Gastrocnemius medialis (tissue), 4 donors: Measurements from ENCODE around the gene HNF4A. TPM values are rescaled to one million over a fixed set of nuclear protein-coding genes. Genes with fewer than 3 reads are reported as not detected.

Source experiments
- ATAC-seq, 2 donors: fragments of 150-250 bp; one replicate each; pipeline ENCODE4 v1.9.1; 2016
- DNase-seq, 2 donors: peaks; one replicate each; pipeline ENCODE4 v3.0.0-alpha.2; 2019
- H3K27ac ChIP-seq, 4 donors: fragments of 200-600 bp; sonication (generic); 1 replicate in 1 of 4; 2 replicates in 3 of 4; pipeline ENCODE4 v1.5.1; 2016 to 2018; ENCODE audit warnings: mild to moderate bottlenecking in 2 of 4, moderate library complexity in 1 of 4
- H3K27me3 ChIP-seq, 3 donors: fragments of 200-600 bp; sonication (generic) in 2 of 3; 1 replicate in 1 of 3; 2 replicates in 2 of 3; pipeline versions ENCODE4 v1.5.1 to v1.6.0; 2016 to 2019; ENCODE audit warnings: mild to moderate bottlenecking in 1 of 3, moderate library complexity in 1 of 3
- H3K36me3 ChIP-seq, 2 donors: fragments of 200-600 bp; sonication (generic) in 1 of 2; one replicate each; pipeline ENCODE4 v1.5.1; 2017 to 2018
- H3K4me1 ChIP-seq, 2 donors: fragments of 200-600 bp; sonication (generic) in 1 of 2; one replicate each; pipeline ENCODE4 v1.5.1; 2016 to 2017; ENCODE audit warnings: mild to moderate bottlenecking in 2 of 2
- H3K4me3 ChIP-seq, 4 donors: fragments of 200-600 bp; sonication (generic) in 3 of 4; 1 replicate in 1 of 4; 2 replicates in 3 of 4; pipeline ENCODE4 v1.5.1; 2016 to 2019; ENCODE audit warnings: mild to moderate bottlenecking in 2 of 4
- H3K9me3 ChIP-seq, 3 donors: fragments of 200-600 bp; sonication (generic) in 2 of 3; 1 replicate in 1 of 3; 2 replicates in 2 of 3; pipeline ENCODE4 v1.5.1; 2016 to 2019
- POLR2A ChIP-seq, 2 donors: fragments of 450-650 bp; IDR thresholded peaks; one replicate each; pipeline ENCODE4 v1.6.1; 2017; ENCODE audit warnings: antibody characterized with exemption in 2 of 2, mild to moderate bottlenecking in 2 of 2, moderate library complexity in 2 of 2
- in situ Hi-C, 4 donors: fragments of 200-750 bp; cut with MboI; loops; one replicate each; pipeline versions ENCODE4 v1.15.0 to v1.8.0; 2017; ENCODE audit warnings: low sequenced_read_pairs in 4 of 4
- intact Hi-C: fragments of 100-400 bp; cut with DNase I; formaldehyde crosslinking; loops from one replicate; pipeline ENCODE4 v1.15.1; 2023; ENCODE audit warnings: low total_unique reads
- total RNA-seq, 4 donors: library from RNA; depleted of rRNA; stranded (reverse); fragments of >200 nt; gene quantifications; one replicate each; pipeline versions ENCODE4 v1.1.0 to v1.2.3, GENCODE V29; 2016
- TF ChIP-seq, protein P1 (sequence below), 5 experiments: fragments of 450-650 bp in 3 of 5; fragments of 200-600 bp in 2 of 5; sonication (generic) in 2 of 5; IDR thresholded peaks in 4 of 5; conservative IDR thresholded peaks in 1 of 5; 1 replicate in 4 of 5; 2 replicates in 1 of 5; pipeline ENCODE4 v1.5.1; 2016 to 2019; ENCODE audit warnings: antibody characterized with exemption in 5 of 5, mild to moderate bottlenecking in 3 of 5, moderate library complexity in 3 of 5

HNF4A gene
- total RNA-seq, 4 donors from 2014 or later: 0.29 to 0.83 (median 0.51) TPM; not detected in 1

DNA sequence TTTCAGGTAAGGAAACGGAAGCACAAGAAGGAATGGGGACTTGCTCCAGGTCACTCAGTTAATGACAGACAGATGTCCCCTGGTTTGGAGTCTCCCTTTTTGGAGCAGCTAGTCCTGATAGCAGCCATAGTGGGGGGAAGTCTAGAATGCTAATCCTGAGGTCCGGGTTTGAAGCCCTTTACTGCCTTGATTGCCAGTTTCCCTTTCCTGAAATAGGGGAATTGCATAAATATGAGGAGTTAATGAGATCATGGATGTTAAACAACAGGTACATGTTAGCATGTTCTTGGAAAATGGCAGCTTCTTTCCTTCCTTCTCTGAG, 119.8 kb downstream of the HNF4A start:
- no peak for TF ChIP-seq POLR2A (IDR thresholded peaks at IDR 0.05)
- TF ChIP-seq, protein P1, sequence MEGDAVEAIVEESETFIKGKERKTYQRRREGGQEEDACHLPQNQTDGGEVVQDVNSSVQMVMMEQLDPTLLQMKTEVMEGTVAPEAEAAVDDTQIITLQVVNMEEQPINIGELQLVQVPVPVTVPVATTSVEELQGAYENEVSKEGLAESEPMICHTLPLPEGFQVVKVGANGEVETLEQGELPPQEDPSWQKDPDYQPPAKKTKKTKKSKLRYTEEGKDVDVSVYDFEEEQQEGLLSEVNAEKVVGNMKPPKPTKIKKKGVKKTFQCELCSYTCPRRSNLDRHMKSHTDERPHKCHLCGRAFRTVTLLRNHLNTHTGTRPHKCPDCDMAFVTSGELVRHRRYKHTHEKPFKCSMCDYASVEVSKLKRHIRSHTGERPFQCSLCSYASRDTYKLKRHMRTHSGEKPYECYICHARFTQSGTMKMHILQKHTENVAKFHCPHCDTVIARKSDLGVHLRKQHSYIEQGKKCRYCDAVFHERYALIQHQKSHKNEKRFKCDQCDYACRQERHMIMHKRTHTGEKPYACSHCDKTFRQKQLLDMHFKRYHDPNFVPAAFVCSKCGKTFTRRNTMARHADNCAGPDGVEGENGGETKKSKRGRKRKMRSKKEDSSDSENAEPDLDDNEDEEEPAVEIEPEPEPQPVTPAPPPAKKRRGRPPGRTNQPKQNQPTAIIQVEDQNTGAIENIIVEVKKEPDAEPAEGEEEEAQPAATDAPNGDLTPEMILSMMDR (IDR thresholded peaks at IDR 0.05 in 4 of 5, conservative IDR thresholded peaks at IDR 0.05 in 1 of 5): no peak
- peaks cover 0 to 7% of the 10 kb centered on the region in 2 donors for H3K36me3 ChIP-seq
- in situ Hi-C loops (loop anchor here in 2 of 4 donors (10.0 kb wide), 2 partner anchors 129 to 261 kb away; partner anchors contain the start of gene OSER1 (in 1 of the 2)), intact Hi-C loops (loop anchor here (1.0 to 5.0 kb wide), 3 partner anchors 135 to 263 kb away; partner anchors contain the start of genes ADA and OSER1)
- DNase-seq: no peak
- H3K4me3 ChIP-seq: peak overlapping the region; percentile 66 to 97 (median 78)
- H3K4me1 ChIP-seq: peaks cover 12 to 15% of the 10 kb centered on the region in 2 donors
- peak in 1 of 2 donors; percentile 9 for ATAC-seq
- H3K9me3 ChIP-seq: no peaks in the 10 kb centered on the region
- H3K27me3 ChIP-seq: no peaks in the 10 kb centered on the region
- H3K27ac ChIP-seq: peak overlapping the region; percentile 88 to 99 (median 92)

DNA sequence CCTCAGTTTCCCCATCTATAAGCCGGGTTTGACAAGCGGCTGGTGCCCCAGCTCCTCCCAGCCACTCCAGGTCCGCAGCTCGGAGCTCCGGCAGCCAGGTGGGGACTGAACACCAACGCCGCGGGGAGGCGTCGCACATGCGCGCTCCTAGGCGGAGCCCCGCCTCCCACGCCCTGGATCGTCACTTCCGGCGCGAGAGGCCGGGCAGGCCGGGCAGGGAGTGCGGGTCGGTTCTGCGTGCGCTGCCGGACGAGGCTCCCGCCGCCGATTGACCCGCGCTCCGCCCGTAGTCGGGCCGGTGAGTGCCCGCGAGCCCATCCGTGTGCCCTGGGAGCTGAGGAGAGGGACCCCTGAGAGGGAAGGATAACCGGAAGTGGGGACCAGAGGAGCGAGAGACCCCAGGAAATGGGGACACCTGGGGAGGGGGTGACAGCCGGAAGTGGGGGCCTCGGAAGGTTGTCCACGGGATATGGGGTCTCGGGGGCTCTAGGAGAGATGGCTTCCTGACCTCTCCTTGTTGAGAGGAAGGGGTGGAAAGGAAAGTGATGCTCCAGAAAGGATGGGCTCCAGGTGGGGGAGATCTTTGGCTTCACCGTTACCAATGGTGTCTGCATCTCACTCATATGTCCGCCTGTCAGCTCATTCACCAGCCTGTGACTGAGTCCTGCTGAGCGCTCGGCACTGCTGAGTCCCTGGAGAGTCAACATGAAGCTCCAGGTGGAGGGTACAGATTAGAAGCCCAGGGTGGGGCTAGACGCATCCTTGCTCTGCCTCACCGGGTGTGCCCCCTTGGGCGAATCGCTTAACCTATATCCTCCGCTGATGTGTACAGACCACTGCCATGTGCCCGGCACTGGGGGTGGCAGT, 120.4 kb downstream of the HNF4A start, which contains the start of gene TTPAL:
TTPAL (plus strand) TSS at position 181 of the 867 bp plus-strand sequence. CDS start 4,126 bp downstream, outside the sequence.
- ATAC-seq (peak; percentile 85 to 87), DNase-seq (peak; percentile 77 to 88)
- H3K4me3 ChIP-seq: peak within 1 kb of the TSS; percentile 66 to 97 (median 78)
- peak; percentile 96 to 98 for TF ChIP-seq POLR2A (IDR thresholded peaks at IDR 0.05)
- TF ChIP-seq, protein P1 (IDR thresholded peaks at IDR 0.05 in 4 of 5, conservative IDR thresholded peaks at IDR 0.05 in 1 of 5): peak; percentile 31 to 63 (median 52)
- in situ Hi-C loops: loop anchor here in 2 of 4 donors (10.0 kb wide), 2 partner anchors 129 to 261 kb away; partner anchors contain the start of gene OSER1 (in 1 of the 2)
- H3K9me3 ChIP-seq: no peaks in the 10 kb centered on the region
- intact Hi-C loops: loop anchor here (1.0 to 5.0 kb wide), 4 partner anchors 46 to 264 kb away; partner anchors contain the start of genes ADA, OSER1 and SERINC3
- H3K36me3 ChIP-seq: peaks cover 0 to 13% of the 10 kb centered on the region in 2 donors
- peaks cover 12 to 15% of the 10 kb centered on the region in 2 donors for H3K4me1 ChIP-seq
- H3K27me3 ChIP-seq: no peaks in the 10 kb centered on the region
- peak within 1 kb of the TSS; percentile 88 to 99 (median 92) for H3K27ac ChIP-seq

DNA sequence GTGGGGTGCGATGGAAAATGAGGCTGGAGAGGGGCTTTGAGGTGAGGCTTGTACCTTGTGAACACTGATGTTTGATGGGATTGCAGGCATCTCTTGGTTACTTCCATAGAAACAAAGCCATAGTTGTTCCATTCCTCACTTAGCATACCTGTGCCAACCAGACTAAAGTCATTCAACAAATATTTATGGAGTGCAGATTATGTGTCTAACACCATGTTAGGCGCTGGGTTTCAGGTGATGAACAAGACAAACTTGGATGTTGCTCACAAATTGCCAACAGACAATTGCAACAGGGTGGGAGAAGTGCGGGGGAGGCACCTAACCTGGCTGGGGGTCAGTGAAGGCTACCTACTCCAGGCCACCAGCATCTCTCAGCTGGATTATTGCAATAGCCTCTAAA, 121.7 kb downstream of the HNF4A start:
- intact Hi-C loops (loop anchor here (5.0 kb wide), 1 partner anchor 265 kb away; the partner anchor contains the start of gene OSER1), in situ Hi-C loops (loop anchor here in 2 of 4 donors (10.0 kb wide), 2 partner anchors 128 to 262 kb away; partner anchors contain the start of gene OSER1 (in 1 of the 2))
- H3K4me1 ChIP-seq: peaks cover 15 to 19% of the 10 kb centered on the region in 2 donors
- peak overlapping the region in 1 of 4 donors; percentile 97 for H3K4me3 ChIP-seq
- H3K9me3 ChIP-seq: no peaks in the 10 kb centered on the region
- H3K36me3 ChIP-seq: peaks cover 0 to 20% of the 10 kb centered on the region in 2 donors
- DNase-seq (no peak), ATAC-seq (no peak)
- TF ChIP-seq, protein P1 (IDR thresholded peaks at IDR 0.05 in 4 of 5, conservative IDR thresholded peaks at IDR 0.05 in 1 of 5): no peak
- TF ChIP-seq POLR2A (IDR thresholded peaks at IDR 0.05): no peak
- H3K27ac ChIP-seq: peak overlapping the region; percentile 88 to 99 (median 92)
- H3K27me3 ChIP-seq: no peaks in the 10 kb centered on the region

DNA sequence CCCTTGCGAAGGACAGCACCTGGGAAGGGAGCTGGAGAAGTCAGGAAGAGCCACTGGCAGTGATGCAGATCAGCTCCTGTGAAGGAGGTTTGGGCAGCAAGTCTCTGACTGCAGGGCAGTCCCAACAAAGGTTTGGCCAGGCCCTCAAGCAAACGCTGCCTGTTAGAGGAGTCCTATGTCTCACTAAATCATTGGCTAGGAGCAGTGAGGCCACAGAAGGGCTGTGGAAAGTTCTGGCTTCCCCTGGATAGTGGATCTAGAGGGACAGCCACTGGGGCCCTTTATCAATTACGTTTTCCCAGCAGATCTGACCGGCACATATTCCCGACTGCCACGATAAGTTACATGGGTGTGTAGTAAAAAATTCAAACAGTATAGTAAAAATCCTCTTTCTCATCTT, 122.7 kb downstream of the HNF4A start:
- Histone ChIP-seq H3K27me3 (no peaks in the 10 kb centered on the region), H3K9me3 (no peaks in the 10 kb centered on the region), H3K4me1 (peaks cover 15 to 19% of the 10 kb centered on the region in 2 donors), H3K36me3 (peaks cover 0 to 26% of the 10 kb centered on the region in 2 donors), H3K27ac (peak overlapping the region; percentile 41 to 88 (median 48)), H3K4me3 (no peak overlapping the region)
- no peak for TF ChIP-seq POLR2A (IDR thresholded peaks at IDR 0.05)
- TF ChIP-seq, protein P1 (IDR thresholded peaks at IDR 0.05 in 4 of 5, conservative IDR thresholded peaks at IDR 0.05 in 1 of 5): no peak
- intact Hi-C loops (loop anchor here (5.0 kb wide), 1 partner anchor 266 kb away; the partner anchor contains the start of gene OSER1), in situ Hi-C loops (loop anchor here in 2 of 4 donors (10.0 kb wide), 2 partner anchors 127 to 263 kb away; partner anchors contain the start of gene OSER1 (in 1 of the 2))
- ATAC-seq (no peak), DNase-seq (no peak)
